HepG2 (cell line): ENCODE data around the gene PDGFRB. TPM values are rescaled to one million over a fixed set of nuclear protein-coding genes. Genes with fewer than 3 reads are reported as not detected.
A peak's percentile ranks its signal among the peaks of the same experiment; 100 is the strongest.

Source experiments
- DR1 ChIP-seq: sonication (generic); formaldehyde crosslinking; IDR thresholded peaks from 2 replicates; pipeline ENCODE4 v1.8.0; 2021; ENCODE audit warnings: mild to moderate bottlenecking, missing genetic modification reagents, inconsistent platforms
- EEA1 ChIP-seq: sonication (generic); formaldehyde crosslinking; IDR thresholded peaks from 2 replicates; pipeline ENCODE4 v1.5.1; 2020; ENCODE audit warnings: mild to moderate bottlenecking, missing genetic modification reagents, borderline replicate concordance
- HINFP ChIP-seq: sonication (generic); formaldehyde crosslinking; IDR thresholded peaks from 2 replicates; pipeline ENCODE4 v1.4.0; 2020; ENCODE audit warnings: low read depth, mild to moderate bottlenecking, missing genetic modification reagents
- KMT2B ChIP-seq: IDR thresholded peaks from 2 replicates; pipeline ENCODE4 v1.6.1; 2016; ENCODE audit warnings: missing genetic modification reagents, missing compliant biosample characterization
- MED13 ChIP-seq: sonication (generic); formaldehyde crosslinking; IDR thresholded peaks from 2 replicates; pipeline ENCODE4 v1.5.0; 2020; ENCODE audit warnings: missing genetic modification reagents
- MIXL1 ChIP-seq: IDR thresholded peaks from 2 replicates; pipeline ENCODE4 v1.6.1; 2016
- PHF21A ChIP-seq: sonication (generic); formaldehyde crosslinking; IDR thresholded peaks from 2 replicates; pipeline ENCODE4 v1.5.0; 2020; ENCODE audit warnings: mild to moderate bottlenecking, missing genetic modification reagents
- POLR2AphosphoS2 ChIP-seq: IDR thresholded peaks from 2 replicates; pipeline ENCODE4 v1.6.1; 2011; ENCODE audit warnings: low read depth, low read length, improper control_type of control experiment
- SMAD1 ChIP-seq: sonication (generic); formaldehyde crosslinking; IDR thresholded peaks from 2 replicates; pipeline ENCODE4 v1.4.0; 2020; ENCODE audit warnings: missing genetic modification reagents, low read depth, mild to moderate bottlenecking, borderline replicate concordance
- ZBTB3 ChIP-seq: sonication (generic); formaldehyde crosslinking; IDR thresholded peaks from 2 replicates; pipeline ENCODE4 v1.4.0; 2020; ENCODE audit warnings: low read depth, mild to moderate bottlenecking, moderate library complexity, missing genetic modification reagents, borderline replicate concordance
- ZBTB49 ChIP-seq: sonication (generic); formaldehyde crosslinking; IDR thresholded peaks from 2 replicates; pipeline ENCODE4 v1.4.0; 2020; ENCODE audit warnings: missing genetic modification reagents, borderline replicate concordance
- ZBTB7A ChIP-seq: sonication (generic); formaldehyde crosslinking; IDR thresholded peaks from 2 replicates; pipeline ENCODE4 v1.8.0; 2022; ENCODE audit warnings: mild to moderate bottlenecking, missing genetic modification reagents
- ZNF101 ChIP-seq: sonication (generic); formaldehyde crosslinking; IDR thresholded peaks from 2 replicates; pipeline ENCODE4 v1.4.0; 2020; ENCODE audit warnings: mild to moderate bottlenecking, low read depth, missing genetic modification reagents, borderline replicate concordance
- ZNF180 ChIP-seq: sonication (generic); formaldehyde crosslinking; IDR thresholded peaks from 2 replicates; pipeline ENCODE4 v1.4.0; 2020; ENCODE audit warnings: low read depth, missing genetic modification reagents, borderline replicate concordance
- ZNF343 ChIP-seq: sonication (generic); formaldehyde crosslinking; IDR thresholded peaks from 2 replicates; pipeline ENCODE4 v1.4.0; 2020; ENCODE audit warnings: mild to moderate bottlenecking, missing genetic modification reagents
- ZNF350 ChIP-seq: sonication (generic); formaldehyde crosslinking; IDR thresholded peaks from 2 replicates; pipeline ENCODE4 v1.4.0; 2020; ENCODE audit warnings: mild to moderate bottlenecking, low read depth, missing genetic modification reagents, borderline replicate concordance
- ZNF382 ChIP-seq: sonication (generic); formaldehyde crosslinking; IDR thresholded peaks from 2 replicates; pipeline ENCODE4 v1.5.0; 2020; ENCODE audit warnings: missing genetic modification reagents, mild to moderate bottlenecking, borderline replicate concordance
- ZNF780A ChIP-seq: sonication (generic); formaldehyde crosslinking; IDR thresholded peaks from 2 replicates; pipeline ENCODE4 v1.8.0; 2022; ENCODE audit warnings: mild to moderate bottlenecking, missing genetic modification reagents, moderate library complexity
- ZNF850 ChIP-seq: sonication (generic); formaldehyde crosslinking; conservative IDR thresholded peaks from 2 replicates; pipeline ENCODE4 v1.9.0; 2021; ENCODE audit warnings: mild to moderate bottlenecking, missing genetic modification reagents
- polyA plus RNA-seq, 8 experiments: library from polyadenylated mRNA; depleted of rRNA in 3 of 8; stranded (reverse) in 7 of 8; unstranded in 1 of 8; fragments of >200 nt; fragmentation: Illumina TruSeq in 4 of 8; extraction: Trizol in 4 of 8; gene quantifications; 2 replicates each; pipeline versions ENCODE4 v1.2.1 to v1.2.3, GENCODE V29; 2011 to 2016; ENCODE audit warnings: low read depth in 4 of 8, missing spikeins in 1 of 8, mixed read lengths in 1 of 8; ENCODE audit not compliant: insufficient read depth in 1 of 8
- total RNA-seq, 5 experiments: library from RNA; depleted of rRNA; stranded (reverse); fragments of >200 nt; fragmentation: Illumina TruSeq; extraction: Trizol; gene quantifications; 2 replicates each; pipeline ENCODE4 v1.2.3, GENCODE V29; 2016; ENCODE audit warnings: low read depth in 1 of 5
- TF ChIP-seq, protein P1 (sequence below): sonication (generic); formaldehyde crosslinking; IDR thresholded peaks from 2 replicates; pipeline ENCODE4 v1.5.1; 2020; ENCODE audit warnings: mild to moderate bottlenecking, missing genetic modification reagents
- TF ChIP-seq, protein P2 (sequence below): sonication (generic); formaldehyde crosslinking; IDR thresholded peaks from 2 replicates; pipeline ENCODE4 v1.8.0; 2023; ENCODE audit warnings: mild to moderate bottlenecking, missing genetic modification reagents

Gene PDGFRB
- total and polyA plus RNA-seq, 2 of the 13 experiments (the other 11 are each of a cell fraction or from before 2014, with no cell fraction given): 4.0 to 21.0 TPM

- no peak for TF ChIP-seq ZNF382
- no peak for TF ChIP-seq MIXL1
- 0 out of 2 replicates have a peak, but pooled peaks have one; percentile 31 for TF ChIP-seq EEA1
- no peak for TF ChIP-seq POLR2AphosphoS2
- no peak for TF ChIP-seq HINFP (CRISPR knock-in tag)
- no peak for TF ChIP-seq ZNF780A (CRISPR knock-in tag)
- no peak for TF ChIP-seq ZNF850
- no peak for TF ChIP-seq ZBTB7A (CRISPR knock-in tag)
- no peak for TF ChIP-seq DR1 (CRISPR knock-in tag)
- TF ChIP-seq, protein P1, sequence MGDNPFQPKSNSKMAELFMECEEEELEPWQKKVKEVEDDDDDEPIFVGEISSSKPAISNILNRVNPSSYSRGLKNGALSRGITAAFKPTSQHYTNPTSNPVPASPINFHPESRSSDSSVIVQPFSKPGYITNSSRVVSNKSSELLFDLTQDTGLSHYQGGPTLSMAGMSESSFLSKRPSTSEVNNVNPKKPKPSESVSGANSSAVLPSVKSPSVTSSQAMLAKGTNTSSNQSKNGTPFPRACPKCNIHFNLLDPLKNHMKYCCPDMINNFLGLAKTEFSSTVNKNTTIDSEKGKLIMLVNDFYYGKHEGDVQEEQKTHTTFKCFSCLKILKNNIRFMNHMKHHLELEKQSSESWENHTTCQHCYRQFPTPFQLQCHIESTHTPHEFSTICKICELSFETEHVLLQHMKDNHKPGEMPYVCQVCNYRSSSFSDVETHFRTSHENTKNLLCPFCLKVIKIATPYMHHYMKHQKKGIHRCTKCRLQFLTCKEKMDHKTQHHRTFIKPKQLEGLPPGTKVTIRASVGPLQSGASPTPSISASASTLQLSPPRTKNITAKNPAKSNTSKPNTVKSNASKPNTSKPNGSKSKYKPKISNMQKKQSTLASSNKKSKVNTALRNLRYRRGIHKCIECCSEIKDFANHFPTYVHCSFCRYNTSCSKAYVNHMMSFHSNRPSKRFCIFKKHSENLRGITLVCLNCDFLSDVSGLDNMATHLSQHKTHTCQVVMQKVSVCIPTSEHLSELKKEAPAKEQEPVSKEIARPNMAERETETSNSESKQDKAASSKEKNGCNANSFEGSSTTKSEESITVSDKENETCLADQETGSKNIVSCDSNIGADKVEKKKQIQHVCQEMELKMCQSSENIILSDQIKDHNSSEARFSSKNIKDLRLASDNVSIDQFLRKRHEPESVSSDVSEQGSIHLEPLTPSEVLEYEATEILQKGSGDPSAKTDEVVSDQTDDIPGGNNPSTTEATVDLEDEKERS: 0 out of 2 replicates have a peak, but pooled peaks have one; percentile 37
- no peak for TF ChIP-seq PHF21A
- no peak for TF ChIP-seq ZBTB49
- TF ChIP-seq KMT2B: no peak
- TF ChIP-seq ZNF101: 0 out of 2 replicates have a peak, but pooled peaks have one; percentile 61
- no peak for TF ChIP-seq ZBTB3 (CRISPR knock-in tag)
- TF ChIP-seq, protein P2, sequence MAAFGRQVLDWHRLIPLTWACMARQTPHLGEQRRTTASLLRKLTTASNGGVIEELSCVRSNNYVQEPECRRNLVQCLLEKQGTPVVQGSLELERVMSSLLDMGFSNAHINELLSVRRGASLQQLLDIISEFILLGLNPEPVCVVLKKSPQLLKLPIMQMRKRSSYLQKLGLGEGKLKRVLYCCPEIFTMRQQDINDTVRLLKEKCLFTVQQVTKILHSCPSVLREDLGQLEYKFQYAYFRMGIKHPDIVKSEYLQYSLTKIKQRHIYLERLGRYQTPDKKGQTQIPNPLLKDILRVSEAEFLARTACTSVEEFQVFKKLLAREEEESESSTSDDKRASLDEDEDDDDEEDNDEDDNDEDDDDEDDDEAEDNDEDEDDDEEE (CRISPR knock-in tag): no peak
- peak; percentile 2; the same call in 1 of the 2 replicates for TF ChIP-seq MED13 (CRISPR knock-in tag)
- 0 out of 2 replicates have a peak, but pooled peaks have one; percentile 42 for TF ChIP-seq SMAD1 (CRISPR knock-in tag)
- TF ChIP-seq ZNF343 (CRISPR knock-in tag): no peak
- TF ChIP-seq ZNF180 (CRISPR knock-in tag): no peak
- no peak for TF ChIP-seq ZNF350 (CRISPR knock-in tag)
Observed at GRCh38 chr5:150136305-150137167, 19.1 kb downstream of the PDGFRB start (continued).
